H4 (cell line): ENCODE data around the gene DNAJC1. TPM values are rescaled to one million over a fixed set of nuclear protein-coding genes. Genes with fewer than 3 reads are reported as not detected.

Source experiments
- DNase-seq: peaks from one replicate; pipeline ENCODE4 v3.0.0-alpha.2; 2015; ENCODE audit warnings: low spot score
- total RNA-seq: library from RNA; depleted of rRNA; stranded (reverse); fragments of >200 nt; shearing (Covaris generic); gene quantifications from 2 replicates; pipeline ENCODE4 v1.2.3, GENCODE V29; 2014

The DNAJC1 gene
- total RNA-seq, 1 experiment from 2014 or later, result 11.4 TPM

DNA sequence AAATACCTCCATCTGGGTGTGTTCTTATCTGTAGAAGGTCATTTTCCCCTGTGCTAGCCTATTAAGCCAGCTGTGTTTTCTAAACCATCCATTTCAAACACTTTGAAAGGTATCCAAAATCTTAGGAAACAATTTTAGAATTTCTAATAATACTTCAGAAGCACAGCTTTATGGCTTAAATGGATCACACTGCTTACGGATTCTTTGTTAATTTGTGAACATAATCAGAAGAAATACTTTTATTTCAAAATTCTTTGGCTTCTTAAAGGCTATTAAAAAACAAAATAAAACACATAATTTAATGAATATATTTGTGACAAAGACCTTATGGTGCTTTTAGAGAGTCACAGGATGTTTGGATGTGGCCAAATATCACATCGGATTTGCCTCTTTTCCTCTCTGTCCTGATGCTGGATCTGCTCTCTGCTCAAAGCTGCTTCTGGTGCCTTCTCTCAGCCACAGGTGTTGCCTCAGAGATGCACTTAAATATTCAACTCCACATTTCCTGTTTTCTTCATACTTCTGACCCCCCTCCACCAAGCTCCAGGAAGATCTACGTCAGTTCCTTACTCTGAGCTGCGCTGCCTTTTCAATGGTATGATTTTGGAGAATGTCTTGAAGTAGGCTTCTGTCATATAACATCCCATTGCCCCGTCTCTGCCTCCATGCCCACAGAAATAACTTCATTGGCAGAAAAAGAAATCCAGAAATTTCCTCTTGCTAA, 238.9 kb downstream of the DNAJC1 start:
- DNase-seq, result no peak

GRCh38 chr10:21760332-21760731, 243.2 kb downstream of the DNAJC1 start:
- no peak for DNase-seq

- DNase-seq, result no peak
Observed at GRCh38 chr10:21759232-21759631, 244.3 kb downstream of the DNAJC1 start.

DNA sequence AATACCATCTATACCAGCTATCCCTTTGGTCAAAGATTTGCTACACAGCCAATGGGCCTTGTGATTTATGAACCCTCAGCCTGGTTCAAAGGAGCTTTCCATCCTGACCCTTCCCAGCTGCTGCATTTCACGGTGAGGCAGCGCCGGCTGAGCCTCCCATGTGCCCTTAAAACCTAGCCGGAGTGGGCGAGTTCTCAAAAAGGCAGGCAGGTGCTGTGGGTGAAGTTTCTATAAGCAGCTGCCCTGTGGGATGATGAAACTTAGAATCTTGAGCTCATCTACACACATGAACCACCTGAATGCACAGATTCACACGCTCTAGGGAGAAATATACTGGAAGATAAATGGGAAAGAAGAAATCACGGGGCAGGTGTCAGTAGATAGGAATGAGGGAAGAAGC, 244.8 kb downstream of the DNAJC1 start:
- no peak for DNase-seq

DNA sequence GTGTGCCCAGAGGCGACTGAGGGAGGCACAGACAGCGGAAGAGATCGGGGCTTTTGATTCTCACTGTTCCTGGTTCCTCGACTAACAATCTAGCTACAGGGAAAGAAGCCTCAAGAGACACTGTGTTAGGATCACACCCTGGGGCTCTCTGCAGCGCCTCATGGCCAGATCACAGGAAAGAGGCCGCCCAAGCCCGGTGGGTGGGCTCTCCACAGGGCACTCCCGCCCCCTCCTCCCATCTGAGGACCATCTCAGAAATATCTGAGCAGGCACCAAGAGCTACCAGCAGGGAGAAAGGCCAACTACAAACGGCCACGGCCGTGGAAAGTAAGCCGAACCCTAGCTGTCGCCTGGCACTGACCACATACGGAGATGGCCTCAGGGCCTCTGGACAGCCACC, 245.3 kb downstream of the DNAJC1 start:
- no peak for DNase-seq

- no peak for DNase-seq
Observed at GRCh38 chr10:21757185-21757901, 246.2 kb downstream of the DNAJC1 start.

DNA sequence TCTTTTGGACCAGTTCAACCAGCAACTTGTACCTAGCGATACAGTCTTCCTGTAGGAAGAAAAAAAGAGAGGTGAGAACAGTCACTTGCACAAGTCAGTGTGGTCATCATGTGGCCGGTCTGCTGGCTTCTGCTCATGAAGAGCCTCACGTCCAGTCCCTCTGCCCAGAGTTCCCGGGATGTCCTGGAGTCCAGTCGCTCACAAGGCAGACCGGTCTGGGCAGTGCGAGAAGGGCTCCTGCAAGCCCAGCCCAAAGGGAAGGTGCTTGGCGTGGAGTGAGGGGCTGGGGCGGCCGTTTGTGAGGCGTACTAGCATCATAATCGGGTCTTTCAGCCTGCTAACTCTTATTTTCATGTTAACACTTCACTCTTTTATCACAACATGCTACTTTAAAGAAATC, 246.8 kb downstream of the DNAJC1 start:
- no peak for DNase-seq

- no peak for DNase-seq
Observed at GRCh38 chr10:21754410-21755011, 249.0 kb downstream of the DNAJC1 start.

- no peak for DNase-seq
Observed at GRCh38 chr10:21753497-21754270, 249.8 kb downstream of the DNAJC1 start.

GRCh38 chr10:21751341-21752310, 251.9 kb downstream of the DNAJC1 start:
- DNase-seq, result no peak

GRCh38 chr10:21750424-21750823, 253.1 kb downstream of the DNAJC1 start:
- DNase-seq, result no peak

- no peak for DNase-seq
Observed at GRCh38 chr10:21749788-21750187, 253.7 kb downstream of the DNAJC1 start.

GRCh38 chr10:21747809-21748208, 255.7 kb downstream of the DNAJC1 start:
- no peak for DNase-seq

DNA sequence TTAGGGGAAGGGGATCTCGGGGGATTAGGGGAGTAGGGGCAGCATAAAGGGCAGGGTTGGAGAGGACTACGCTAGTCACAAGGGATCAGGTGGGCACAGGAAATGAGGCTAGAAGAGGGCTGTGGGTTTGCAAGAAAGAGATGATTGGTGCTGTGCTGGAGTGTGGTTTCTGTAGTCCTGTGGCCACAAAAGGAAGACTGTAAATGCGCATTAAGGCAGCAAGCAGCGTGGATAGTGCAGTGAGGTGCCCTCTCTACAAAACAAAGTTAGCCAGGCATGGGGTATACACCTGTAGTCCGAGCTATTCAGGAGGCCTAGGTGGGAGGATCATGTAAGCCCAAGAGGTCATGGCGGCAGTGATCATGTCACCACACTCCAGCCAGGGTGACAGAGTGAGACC, 257.4 kb downstream of the DNAJC1 start:
- no peak for DNase-seq

- DNase-seq, result no peak
Observed at GRCh38 chr10:21744223-21744622, 259.3 kb downstream of the DNAJC1 start.

- DNase-seq, result no peak
Observed at GRCh38 chr10:21742740-21743412, 260.7 kb downstream of the DNAJC1 start.

DNA sequence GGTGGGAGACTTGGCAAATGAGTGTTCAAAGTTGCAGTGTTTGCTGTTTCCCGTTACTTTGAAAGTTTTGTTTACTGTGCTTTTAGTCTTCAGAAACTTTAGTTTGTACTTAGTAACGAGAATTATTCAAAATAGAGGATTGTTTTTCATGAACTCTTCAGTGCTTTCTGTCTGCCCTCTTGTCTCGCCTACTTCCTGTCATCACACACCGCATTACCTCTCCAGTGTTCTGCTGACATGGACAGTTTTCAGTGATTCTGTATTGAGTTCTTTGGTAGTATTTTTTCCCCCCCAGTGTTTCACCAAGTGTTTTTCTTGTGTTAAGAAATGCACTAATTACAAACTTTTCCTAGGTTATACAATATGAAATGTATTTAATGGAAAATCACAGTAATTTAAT, 262.5 kb downstream of the DNAJC1 start:
- no peak for DNase-seq

DNA sequence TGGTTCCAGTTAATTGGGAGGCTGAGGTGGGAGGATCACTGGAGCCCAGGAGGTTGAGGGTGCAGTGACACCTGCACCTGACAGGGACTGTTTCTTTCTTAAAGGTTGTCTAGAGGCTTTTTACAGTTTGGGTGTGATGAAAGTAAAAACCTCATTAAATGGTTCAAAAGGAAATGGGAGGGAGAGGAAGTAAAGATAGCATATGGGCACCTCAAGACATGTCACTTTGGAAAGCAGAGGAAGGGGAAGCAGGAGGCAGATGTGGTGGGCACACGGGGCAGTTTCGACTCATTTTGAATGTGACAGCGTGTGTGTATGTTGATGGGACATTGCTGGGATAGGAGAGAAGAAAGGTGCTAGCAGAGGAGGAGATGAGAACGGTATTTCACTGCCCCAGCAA, 266.4 kb downstream of the DNAJC1 start:
- DNase-seq, result no peak

DNA sequence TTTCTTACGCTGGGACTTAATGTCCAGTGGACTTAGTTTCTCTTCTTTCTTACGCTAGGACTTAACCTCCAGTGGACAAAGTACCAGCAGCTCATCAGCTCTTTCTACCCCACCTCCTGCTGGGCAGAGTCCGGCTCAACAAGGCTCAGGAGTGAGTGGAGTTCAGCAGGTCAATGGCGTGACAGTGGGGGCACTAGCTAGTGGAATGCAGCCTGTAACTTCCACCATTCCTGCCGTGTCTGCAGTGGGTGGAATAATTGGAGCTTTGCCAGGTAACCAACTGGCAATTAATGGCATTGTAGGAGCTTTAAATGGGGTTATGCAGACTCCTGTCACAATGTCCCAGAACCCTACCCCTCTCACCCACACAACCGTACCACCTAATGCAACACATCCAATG, 269.8 kb downstream of the DNAJC1 start:
- no peak for DNase-seq

- DNase-seq, result peak; percentile 37
Observed at GRCh38 chr10:21732067-21732772, 271.3 kb downstream of the DNAJC1 start.
